DND-41 (cell line): ENCODE results near the gene VAV3.

Experiments
- EZH2 ChIP-seq: IDR thresholded peaks from 3 replicates; pipeline ENCODE4 v1.6.1; 2012; ENCODE audit warnings: borderline replicate concordance, low read depth, mild to moderate bottlenecking, moderate library complexity, low read length, inconsistent platforms; ENCODE audit not compliant: severe bottlenecking
- TF ChIP-seq, protein P1 (sequence below): IDR thresholded peaks from 2 replicates; pipeline ENCODE4 v1.5.1; 2012; ENCODE audit warnings: borderline replicate concordance, low read length, moderate library complexity, mild to moderate bottlenecking; ENCODE audit not compliant: poor library complexity, severe bottlenecking; ENCODE audit errors: extremely low read depth

DNA sequence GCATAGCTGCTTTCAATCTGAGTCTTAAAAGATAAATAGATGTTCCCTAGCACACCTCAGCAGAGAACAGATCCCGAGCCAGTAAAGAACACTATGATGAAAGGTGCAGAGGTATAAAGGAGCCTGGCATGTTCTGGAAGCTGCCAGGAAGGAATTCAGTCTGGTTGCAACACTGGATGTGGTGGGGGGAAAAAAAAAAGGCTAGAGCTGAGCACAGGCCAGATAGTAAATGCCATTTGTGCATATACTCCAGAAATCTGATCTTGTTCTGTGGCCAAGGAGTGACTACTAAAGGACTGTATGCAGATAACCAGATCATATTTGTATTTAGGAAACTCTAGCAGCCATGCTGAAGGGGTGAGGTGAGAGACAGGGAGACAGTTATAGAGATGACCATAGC lies 240.3 kb downstream of the VAV3 start:
- TF ChIP-seq, protein P1, sequence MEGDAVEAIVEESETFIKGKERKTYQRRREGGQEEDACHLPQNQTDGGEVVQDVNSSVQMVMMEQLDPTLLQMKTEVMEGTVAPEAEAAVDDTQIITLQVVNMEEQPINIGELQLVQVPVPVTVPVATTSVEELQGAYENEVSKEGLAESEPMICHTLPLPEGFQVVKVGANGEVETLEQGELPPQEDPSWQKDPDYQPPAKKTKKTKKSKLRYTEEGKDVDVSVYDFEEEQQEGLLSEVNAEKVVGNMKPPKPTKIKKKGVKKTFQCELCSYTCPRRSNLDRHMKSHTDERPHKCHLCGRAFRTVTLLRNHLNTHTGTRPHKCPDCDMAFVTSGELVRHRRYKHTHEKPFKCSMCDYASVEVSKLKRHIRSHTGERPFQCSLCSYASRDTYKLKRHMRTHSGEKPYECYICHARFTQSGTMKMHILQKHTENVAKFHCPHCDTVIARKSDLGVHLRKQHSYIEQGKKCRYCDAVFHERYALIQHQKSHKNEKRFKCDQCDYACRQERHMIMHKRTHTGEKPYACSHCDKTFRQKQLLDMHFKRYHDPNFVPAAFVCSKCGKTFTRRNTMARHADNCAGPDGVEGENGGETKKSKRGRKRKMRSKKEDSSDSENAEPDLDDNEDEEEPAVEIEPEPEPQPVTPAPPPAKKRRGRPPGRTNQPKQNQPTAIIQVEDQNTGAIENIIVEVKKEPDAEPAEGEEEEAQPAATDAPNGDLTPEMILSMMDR: no peak
- TF ChIP-seq EZH2: no peak
